ENCODE results near the gene FTCD. TPM values are rescaled to one million over a fixed set of nuclear protein-coding genes. Genes with fewer than 3 reads are reported as not detected.

Gene FTCD
- total and polyA plus RNA-seq, 2 of the 8 experiments (the other 6 are each of a cell fraction or from before 2014, with no cell fraction given): 3.3 to 4.9 TPM

- TF ChIP-seq, protein P1, sequence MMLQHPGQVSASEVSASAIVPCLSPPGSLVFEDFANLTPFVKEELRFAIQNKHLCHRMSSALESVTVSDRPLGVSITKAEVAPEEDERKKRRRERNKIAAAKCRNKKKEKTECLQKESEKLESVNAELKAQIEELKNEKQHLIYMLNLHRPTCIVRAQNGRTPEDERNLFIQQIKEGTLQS (IDR thresholded peaks at IDR 0.05; ENCODE audit: insufficient read depth, low read depth, low read length): no peak
- TF ChIP-seq BCL11A (IDR thresholded peaks at IDR 0.05; ENCODE audit: low read depth in 2 of 2, low read length in 2 of 2) (no peak), POU5F1 (IDR thresholded peaks at IDR 0.05; ENCODE audit: low read depth, low read length) (no peak)
Measured at GRCh38 chr21:46180778-46181391, 25.5 kb upstream of the FTCD start (continued).

Data from H1 (cell line).